NCI-H128 (cell line): Measurements from ENCODE around the gene C19orf25.
A peak's percentile ranks its signal among the peaks of the same experiment; 100 is the strongest.
"Not testable (repeated sequence)": the region's sequence is repeated elsewhere in the genome, so short reads cannot be mapped to it uniquely, and the experiment has no call there.

Source experiments
- DNase-seq: peaks from one replicate; lab custom pipeline; 2025; ENCODE audit not compliant: unreplicated experiment; lab: John Stamatoyannopoulos, UW

The C19orf25 gene

DNA sequence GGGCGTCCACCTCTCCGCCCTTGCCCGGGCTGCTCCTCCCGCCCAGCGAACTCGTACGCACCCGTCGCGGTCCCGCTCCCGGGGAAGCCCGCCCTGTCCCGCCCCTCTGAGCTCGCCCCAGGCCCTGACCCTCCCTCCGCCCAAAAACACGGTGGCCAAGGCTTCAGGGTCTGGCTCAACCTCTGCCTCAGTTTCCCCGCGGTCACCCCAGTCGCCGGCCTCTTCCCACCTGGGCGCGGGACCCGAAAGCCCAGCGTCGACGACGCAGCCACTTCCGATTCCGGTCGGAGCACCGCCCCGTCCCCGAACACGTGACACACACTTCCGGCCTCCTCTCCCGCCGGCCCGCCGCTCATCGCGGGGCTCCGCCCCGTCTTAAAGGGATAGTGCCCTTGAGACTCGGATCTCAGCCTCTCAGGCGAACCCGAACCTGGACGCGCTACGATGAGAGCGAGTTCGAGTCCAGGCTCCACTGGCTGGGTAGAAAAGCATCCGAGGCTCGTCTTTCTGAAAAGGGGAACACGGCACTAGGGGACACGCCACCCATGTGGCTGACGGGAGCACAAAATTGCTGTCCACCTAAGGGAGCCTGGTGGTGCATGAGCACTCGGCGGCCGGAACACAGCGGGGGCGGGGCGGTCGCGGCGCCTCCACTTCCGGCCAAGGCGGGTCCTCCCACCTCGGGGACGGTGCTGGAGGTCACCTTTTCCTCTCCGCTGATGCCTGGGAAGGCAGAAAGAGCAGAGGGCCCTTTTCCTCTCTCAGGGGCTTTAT, at the start of gene C19orf25:
Gene C19orf25 (minus strand): TSS at position 282 of the 774 bp plus-strand sequence. CDS start 312 bp downstream, outside the sequence.
- peak; percentile 83 for DNase-seq

DNA sequence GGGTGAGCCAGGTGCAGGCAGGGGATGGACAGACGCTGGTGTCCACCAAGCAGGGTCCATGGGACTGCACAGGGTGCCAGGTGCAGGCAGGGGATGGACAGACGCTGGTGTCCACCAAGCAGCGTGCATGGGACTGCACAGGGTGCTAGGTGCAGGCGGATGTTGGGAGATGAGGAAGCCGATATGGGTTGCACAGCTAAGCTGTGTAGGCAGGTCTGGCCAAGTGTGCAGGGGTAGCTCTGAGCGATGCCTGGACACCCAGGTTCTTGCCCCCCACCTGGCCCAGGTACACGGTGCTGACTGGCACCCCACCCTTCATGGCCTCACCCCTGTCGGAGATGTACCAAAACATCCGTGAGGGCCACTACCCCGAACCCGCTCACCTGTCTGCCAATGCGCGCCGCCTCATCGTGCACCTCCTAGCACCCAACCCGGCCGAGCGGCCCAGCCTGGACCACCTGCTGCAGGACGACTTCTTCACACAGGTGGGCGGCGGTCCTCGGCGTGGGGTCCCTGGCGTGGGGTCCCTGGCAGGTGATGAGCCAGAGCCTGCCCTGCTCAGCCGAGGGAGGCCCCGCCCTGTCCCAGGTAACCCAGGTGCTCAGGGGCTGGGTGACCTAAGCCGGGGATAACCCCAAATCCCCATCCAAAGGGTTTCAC, 48.8 kb upstream of the C19orf25 start:
- DNase-seq, result no peak

GRCh38 chr19:1526979-1527649, 48.1 kb upstream of the C19orf25 start:
- DNase-seq, result no peak

DNA sequence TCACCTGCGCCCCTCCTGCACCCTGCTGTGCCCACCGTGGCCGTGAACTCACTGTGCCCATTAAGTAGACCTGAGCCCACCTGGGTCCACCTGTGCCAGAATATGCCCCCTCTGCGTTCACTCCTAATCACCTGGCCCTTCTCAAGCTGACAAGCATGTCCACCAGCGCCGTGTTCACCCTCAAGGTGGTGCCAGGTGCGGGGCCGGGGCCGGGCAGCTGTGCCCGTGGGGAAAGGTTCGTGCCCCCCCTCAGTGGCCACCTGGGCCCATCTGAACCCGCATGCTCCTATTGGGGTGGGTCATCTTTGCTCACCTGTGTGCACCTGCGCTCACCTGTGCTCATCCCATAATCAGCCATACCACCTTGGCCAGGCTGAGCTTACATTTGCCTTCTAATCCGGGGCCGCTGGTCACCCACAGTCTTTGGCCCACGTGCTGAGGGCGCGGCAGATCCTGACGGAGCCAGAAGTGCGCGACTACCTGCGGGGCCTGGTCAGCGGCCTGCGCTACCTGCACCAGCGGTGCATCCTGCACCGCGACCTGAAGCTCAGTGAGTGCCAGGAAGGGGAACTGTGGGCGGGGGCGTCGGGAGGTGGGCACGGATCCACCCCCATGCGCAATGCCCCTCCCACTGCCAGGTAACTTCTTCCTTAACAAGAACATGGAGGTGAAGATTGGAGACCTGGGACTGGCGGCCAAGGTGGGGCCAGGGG, 47.2 kb upstream of the C19orf25 start:
- DNase-seq, result no peak

GRCh38 chr19:1525343-1525742, 46.3 kb upstream of the C19orf25 start:
- no peak for DNase-seq

- no peak for DNase-seq
Measured at GRCh38 chr19:1524972-1525325, 45.9 kb upstream of the C19orf25 start.

DNA sequence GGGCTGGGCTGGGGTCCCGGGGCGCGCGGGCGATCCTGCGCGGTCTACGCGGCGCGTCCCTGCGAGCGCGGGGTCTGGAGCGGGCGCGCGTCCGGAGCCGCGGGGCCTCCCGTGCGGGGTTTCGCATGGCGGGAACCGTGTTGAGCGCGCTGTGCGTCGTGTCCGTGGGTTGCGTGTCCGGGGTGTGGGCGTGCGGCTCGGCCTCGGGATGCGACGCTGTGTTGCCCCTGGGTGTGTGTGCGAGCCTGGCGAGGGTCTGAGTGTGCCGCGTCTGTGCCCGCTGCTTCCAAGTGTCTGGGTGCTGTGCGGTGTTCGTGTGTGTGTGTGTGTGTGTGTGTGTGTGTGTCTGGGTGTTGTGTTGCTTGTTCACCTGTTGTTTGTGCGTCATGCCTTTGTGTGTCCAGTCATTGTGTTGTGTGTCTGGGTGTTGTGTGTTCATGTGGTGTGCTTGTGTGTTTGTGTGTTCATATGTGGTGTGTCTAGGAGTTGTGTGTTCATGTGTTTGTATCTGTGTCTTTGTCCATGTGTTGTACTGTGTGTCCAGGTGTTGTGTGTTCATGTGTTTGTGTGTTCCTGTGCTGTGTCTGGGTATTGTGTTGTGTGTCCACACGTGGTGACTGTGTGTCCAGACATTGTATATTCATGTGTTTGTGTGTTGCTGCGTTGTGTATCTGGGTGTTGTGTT, 45.4 kb upstream of the C19orf25 start:
- no peak for DNase-seq

DNA sequence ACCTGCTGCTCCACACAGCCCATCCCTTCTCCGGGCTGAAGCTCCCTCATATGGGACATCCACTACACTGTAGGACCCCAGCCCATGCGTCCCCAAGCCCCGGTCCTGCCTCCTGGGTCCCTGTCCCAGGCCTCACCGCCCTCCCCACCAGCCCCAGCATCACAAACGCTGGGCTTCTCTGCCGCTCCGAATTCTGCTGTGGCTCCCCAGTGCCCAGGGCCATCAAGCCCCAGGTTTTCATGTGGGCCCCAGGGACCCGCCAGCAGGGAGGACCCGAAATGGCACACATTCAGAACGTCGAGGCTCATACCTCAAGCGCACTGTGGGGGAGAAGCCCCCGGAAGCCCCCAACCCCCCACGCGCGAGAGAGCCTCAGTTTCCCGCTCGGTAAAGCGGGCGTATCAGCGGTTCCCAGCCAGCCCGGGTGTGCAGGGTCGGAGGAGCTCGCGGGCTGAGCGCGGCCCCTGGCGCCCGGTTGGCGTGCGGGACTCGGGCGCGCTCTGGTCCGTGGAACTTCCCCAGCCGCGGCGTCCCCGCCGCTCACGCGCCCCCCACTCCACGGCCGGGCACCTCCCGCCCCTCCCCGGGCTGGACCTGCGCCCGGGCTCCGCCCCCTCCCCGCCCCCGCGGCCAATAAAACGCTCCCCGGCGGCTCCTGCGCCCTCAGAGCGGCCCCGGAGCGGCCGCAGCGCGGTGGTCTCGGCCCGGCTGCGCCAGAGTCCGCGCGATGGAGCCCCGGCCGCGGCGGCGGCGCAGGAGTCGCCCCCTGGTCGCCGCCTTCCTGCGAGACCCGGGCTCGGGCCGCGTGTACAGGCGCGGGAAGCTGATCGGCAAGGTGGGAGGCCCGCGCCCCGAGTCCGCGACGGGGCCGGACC, 44.6 kb upstream of the C19orf25 start, which contains the start of gene PLK5:
Gene PLK5 (plus strand): TSS at position 666 of the 875 bp plus-strand sequence. CDS start 2,920 bp downstream, outside the sequence.
- no peak for DNase-seq

DNA sequence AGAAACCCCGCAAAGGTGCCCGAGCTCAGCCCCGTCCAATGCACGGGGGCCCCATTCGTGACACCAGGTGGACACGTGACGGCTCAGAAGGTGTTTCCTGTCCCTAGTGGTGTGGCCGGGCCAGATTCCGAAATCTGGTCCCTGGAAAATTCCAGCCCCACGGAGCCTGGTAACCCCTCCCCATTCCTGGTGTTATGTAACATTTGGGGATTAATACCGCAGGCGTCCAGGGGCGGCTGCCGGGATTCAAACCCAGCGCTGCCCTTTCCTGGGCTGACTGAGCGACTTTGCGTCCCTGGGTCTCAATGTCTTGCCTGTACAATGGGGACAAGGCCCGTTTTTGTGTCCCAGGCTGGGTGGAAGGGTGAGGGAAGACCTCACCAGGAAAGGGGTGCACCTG, 43.8 kb upstream of the C19orf25 start:
- DNase-seq, result no peak

DNA sequence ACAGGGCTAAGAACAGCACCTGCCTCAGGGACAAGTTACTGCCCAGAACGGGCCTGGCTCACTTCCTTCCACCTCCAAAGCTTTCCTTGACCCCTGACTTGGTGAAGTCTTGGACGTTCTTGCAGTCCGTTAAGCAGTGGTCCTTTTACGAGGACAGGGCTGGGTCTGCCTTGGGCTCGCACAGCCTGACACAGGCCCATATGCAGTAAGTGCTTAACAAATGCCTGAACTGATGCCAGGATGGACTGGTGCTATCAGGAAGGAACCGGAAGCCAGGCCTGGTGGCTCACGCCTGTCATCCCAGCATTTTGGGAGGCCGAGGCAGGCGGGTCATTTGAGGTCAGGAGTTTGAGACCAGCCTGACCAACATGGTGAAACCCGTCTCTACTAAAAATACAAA, 43.0 kb upstream of the C19orf25 start:
- no peak for DNase-seq

DNA sequence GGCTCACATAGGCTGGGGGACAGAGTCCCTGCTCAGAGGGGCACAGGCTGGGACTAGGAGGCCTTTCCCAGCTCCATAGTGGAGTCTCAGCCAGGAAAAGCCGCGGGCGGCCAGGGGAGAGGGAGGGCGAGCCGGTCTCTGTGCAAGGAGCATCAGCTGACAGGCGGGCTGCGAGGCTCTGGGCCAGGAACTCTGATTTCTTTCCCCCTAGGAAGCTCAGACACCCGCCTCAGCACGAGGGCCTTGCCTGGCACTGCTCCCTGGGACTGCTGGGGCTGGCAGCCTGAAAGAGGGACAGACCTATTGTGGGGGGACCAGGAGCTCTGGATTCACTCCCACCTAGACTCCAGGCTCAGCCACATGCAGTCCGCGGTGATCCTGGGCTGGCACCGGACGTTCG, 42.6 kb upstream of the C19orf25 start:
- DNase-seq, result no peak

DNA sequence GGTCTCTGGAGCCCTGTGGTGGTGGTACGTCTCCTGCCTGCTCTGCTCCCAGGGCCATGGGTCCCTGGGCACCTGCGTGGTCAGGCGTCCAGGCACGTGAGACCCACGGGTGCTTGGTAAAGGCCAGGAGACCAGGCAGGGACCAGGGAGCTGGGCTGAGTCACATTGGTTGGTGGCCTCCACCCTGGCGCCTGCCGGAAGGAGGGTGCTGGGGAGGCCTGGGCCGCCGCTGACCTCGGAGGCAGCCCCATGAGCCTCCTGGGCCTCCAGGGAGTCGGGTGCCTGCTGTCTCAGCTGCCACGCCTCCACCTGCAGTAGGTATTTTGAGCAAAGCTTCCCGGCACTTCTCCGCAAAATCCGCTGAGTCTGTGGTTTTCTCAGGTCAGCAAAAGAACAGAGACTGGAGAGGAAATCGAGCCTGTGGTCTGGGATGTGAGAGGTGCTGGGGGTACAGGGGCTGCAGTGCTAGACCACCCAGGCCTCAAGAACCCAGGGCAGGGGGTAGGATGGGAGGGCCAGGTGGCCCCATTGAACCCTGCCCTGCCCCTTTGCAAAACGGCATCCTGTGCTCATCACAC, 41.3 kb upstream of the C19orf25 start:
- DNase-seq, result no peak

- not testable (repeated sequence) for DNase-seq
Measured at GRCh38 chr19:1519802-1520201, 40.8 kb upstream of the C19orf25 start.

DNA sequence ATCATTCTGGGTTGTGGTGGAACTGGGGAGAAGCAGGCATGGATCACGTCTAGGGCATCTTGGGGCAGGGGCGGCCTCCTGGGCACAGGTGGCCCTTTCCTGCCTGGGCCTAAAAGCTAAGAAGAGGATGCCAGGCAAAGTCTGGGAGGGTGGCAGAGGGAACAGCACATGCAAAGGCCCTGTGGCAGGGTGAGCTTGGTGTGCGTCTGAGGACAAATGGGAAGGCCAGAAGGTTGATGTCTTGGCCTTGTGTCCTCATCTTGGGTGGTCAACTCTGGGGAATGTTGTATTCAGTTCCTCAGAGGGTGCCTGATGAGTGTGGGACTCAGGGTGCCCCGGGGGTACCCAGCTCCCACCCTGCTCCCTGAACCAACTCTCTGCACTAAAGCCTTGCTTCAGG, 39.5 kb upstream of the C19orf25 start:
- DNase-seq, result no peak

DNA sequence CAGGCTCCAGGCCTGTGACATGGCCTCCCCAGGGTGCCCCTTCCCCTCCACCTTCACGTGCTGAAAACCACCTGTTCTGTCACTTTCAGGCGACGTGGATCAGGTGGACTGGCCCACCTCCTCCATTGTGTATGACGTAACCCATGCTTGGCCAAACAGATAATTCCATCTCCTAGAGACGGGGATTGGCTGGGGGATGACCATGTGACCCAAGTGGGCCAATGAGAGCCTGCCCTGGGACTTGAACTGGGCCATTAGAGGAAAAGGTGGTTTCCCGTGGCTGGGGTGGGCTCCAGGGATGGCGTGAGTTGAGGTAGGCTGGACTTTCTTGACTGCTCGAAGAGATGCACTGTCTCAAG, 37.4 kb upstream of the C19orf25 start:
- no peak for DNase-seq

- DNase-seq, result no peak
Measured at GRCh38 chr19:1514986-1515721, 36.1 kb upstream of the C19orf25 start.

DNA sequence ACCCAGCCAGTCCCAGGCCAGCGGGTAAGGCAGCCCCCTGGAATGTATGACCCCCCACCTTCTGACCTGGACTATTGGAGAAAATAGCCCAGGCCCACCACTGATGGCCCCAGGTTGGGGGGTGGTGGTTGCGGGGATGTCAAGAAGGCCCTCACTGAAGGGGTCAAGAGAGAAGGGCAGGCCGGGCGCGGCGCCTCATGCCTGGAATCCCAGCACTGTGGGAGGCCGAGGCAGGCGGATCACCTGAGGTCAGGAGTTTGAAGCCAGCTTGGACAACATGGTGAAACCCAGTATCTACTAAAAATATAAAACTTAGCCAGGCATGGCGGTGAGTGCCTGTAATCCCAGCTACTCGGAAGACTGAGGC, 35.3 kb upstream of the C19orf25 start:
- no peak for DNase-seq

DNA sequence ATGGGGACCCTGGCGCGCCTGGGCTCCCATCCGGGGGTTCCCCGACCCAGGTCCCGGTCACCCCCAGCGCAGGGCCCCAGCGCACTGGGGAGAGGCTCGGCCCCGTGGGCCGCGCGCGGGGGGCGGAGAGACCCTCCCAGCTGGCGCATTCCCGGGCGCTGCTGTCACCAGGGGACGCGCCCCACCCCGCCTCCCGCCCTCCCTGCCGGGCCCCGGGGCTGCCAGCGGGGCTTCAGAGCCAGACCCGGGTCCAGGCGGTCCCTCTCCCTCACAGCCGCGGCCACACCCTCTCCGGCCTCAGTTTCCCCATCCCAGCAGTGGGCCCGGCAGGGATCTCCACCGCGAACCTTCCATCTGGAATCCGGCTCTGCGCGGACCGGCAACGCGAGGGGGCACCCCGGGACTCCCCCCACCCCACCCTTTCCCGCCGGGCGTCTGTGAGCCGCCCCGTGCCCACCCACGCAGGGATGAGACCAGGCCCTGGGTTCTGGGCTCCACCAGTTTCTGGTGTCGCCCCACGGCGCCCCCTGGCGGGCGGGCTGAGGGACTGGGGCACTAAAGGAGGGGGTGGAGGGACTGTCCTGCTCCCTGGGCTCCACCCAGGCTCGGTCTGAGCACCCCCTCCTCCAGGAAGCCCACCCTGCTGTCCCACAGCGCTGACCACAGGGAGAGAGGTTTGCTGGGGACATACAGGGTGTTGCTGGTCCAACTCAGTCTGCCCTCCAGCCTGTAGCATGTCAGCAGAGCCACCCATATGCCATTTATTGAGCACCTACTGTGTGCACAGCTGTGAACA, 34.7 kb upstream of the C19orf25 start:
- DNase-seq, result no peak
